ENCODE results near the gene HES1. TPM values are rescaled to one million over a fixed set of nuclear protein-coding genes. Genes with fewer than 3 reads are reported as not detected.

HES1 gene
- total and polyA plus RNA-seq, 7 donors = 17.4 to 47.4 (median 28.4) TPM

DNA sequence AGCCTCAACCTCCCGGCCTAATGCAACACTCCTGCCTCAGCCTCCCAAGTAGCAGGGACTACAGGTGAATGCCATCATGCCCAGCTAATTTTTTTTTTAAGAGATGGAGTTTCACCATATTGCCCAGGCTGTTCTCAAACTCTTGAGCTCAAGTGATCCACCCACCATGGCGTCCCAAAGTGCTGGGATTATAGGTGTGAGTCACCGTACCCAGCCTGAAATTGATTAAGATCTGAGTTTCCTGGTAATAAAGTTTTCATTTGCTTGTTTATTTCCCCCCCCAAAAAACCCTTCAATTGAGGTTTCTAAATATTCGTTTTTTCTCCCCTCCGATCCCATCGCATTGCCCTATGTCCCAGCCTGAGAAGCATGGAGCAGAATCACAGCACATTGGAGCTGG lies 39.0 kb downstream of the HES1 start:
- WGBS, 2 donors = 83 to 93% methylated on average over 6 of the region's 6 CpGs
- no peak for DNase-seq
- no peaks in the 10 kb centered on the region for H3K4me1 ChIP-seq
- no peaks in the 10 kb centered on the region for H3K27me3 ChIP-seq
- no peaks in the 10 kb centered on the region for H3K9me3 ChIP-seq
- TF ChIP-seq POLR2AphosphoS5 (IDR thresholded peaks at IDR 0.05) = no peak
- H3K27ac ChIP-seq = no peak overlapping the region
- no peaks in the 10 kb centered on the region for H3K36me3 ChIP-seq
- no peak overlapping the region for H3K4me3 ChIP-seq
- intact Hi-C loops (cut with DNase I) = no loop called here

DNA sequence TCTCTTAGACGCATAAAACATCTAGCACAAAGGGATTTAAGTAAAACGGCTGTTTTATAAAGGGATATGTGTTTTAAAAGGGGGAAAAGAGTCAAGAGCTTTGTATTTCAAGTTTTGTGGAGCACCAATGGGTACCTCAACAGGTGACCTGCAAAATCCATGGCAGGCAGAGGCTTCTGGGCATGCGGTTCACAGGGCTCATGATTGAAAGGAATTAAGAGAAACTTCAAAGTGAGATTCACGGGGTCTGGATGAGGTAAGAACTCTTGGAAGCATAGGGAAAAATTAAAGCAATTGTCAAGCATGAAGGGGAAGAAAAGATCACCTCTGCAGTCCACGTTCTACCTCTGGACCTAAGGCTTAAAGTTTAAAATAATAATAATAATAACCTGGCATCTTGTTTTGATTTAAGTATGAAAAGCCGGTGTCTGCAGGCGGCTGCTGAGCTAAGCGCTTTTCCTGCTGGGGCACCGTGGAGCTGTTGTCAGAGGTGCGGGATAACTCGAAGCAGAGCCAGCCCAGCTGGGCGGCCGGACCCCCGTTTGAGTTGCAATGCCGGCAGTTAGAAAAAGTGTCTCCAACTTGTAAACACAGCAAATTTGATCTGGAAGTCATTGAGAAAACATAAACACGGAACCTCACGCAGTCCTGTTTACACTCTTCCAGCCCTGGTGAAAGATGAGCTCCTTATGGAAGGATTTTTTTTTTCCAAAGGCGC lies 40.5 kb downstream of the HES1 start:
- H3K9me3 ChIP-seq = no peaks in the 10 kb centered on the region
- H3K4me1 ChIP-seq = no peaks in the 10 kb centered on the region
- H3K27me3 ChIP-seq = no peaks in the 10 kb centered on the region
- H3K36me3 ChIP-seq = no peaks in the 10 kb centered on the region
- H3K4me3 ChIP-seq = no peak overlapping the region
- H3K27ac ChIP-seq = no peak overlapping the region
- DNase-seq = no peak
- WGBS, 2 donors = 74 to 83% methylated on average over 18 of the region's 18 CpGs
- TF ChIP-seq POLR2AphosphoS5 (IDR thresholded peaks at IDR 0.05) = no peak
- TF ChIP-seq EP300 (IDR thresholded peaks at IDR 0.05) = no peak
- TF ChIP-seq, protein P1, sequence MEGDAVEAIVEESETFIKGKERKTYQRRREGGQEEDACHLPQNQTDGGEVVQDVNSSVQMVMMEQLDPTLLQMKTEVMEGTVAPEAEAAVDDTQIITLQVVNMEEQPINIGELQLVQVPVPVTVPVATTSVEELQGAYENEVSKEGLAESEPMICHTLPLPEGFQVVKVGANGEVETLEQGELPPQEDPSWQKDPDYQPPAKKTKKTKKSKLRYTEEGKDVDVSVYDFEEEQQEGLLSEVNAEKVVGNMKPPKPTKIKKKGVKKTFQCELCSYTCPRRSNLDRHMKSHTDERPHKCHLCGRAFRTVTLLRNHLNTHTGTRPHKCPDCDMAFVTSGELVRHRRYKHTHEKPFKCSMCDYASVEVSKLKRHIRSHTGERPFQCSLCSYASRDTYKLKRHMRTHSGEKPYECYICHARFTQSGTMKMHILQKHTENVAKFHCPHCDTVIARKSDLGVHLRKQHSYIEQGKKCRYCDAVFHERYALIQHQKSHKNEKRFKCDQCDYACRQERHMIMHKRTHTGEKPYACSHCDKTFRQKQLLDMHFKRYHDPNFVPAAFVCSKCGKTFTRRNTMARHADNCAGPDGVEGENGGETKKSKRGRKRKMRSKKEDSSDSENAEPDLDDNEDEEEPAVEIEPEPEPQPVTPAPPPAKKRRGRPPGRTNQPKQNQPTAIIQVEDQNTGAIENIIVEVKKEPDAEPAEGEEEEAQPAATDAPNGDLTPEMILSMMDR (IDR thresholded peaks at IDR 0.05) = no peak
- TF ChIP-seq POLR2A (IDR thresholded peaks at IDR 0.05) = no peak
- intact Hi-C loops (cut with DNase I) = no loop called here

DNA sequence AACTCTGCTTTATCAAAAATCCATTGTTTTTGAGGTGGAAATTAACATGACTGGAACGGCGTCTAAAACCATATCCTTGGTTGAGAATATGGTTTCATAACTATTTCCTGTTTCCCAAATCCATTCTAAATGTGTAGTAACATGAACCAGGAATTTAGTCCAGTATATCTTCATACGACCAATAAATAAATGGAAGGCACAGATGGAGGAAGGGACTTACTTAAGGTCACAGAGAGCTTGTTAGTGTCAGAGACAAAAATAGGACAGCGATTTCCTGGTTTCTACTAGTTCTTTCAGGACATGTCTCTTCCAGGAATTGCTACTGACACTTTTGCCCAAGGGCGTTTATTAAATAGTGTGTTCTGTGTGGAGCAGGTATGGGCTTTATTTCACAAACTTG lies 41.2 kb downstream of the HES1 start:
- Histone ChIP-seq H3K27me3 (no peaks in the 10 kb centered on the region), H3K4me3 (no peak overlapping the region), H3K27ac (no peak overlapping the region), H3K36me3 (no peaks in the 10 kb centered on the region), H3K4me1 (no peaks in the 10 kb centered on the region), H3K9me3 (no peaks in the 10 kb centered on the region)
- TF ChIP-seq, protein P1 (IDR thresholded peaks at IDR 0.05) = no peak
- TF ChIP-seq POLR2AphosphoS5 (IDR thresholded peaks at IDR 0.05) (no peak), EP300 (IDR thresholded peaks at IDR 0.05) (no peak), POLR2A (IDR thresholded peaks at IDR 0.05) (no peak)
- intact Hi-C loops (cut with DNase I) = no loop called here
- DNase-seq = no peak
- whole genome bisulfite sequencing, 2 donors = 81 to 82% methylated on average over 5 of the region's 5 CpGs

DNA sequence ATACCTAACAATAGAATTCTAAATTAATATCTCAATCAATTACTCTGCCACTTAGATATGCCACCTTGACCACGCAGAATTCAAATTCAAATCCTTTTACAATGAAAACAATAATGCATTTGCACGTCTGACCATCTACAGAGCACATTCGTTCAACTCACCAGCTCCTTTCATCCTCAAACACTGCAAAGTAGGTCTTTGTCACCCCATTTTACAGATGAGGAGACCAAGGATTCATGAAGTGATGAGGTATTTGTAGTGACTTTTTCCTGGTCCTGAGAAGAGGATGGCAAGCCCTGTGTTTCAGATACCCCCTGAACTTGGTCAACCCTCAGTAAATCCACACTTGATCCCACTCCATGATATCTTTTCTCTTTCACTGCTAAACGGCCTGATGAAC lies 42.2 kb downstream of the HES1 start:
- DNase-seq = no peak

DNA sequence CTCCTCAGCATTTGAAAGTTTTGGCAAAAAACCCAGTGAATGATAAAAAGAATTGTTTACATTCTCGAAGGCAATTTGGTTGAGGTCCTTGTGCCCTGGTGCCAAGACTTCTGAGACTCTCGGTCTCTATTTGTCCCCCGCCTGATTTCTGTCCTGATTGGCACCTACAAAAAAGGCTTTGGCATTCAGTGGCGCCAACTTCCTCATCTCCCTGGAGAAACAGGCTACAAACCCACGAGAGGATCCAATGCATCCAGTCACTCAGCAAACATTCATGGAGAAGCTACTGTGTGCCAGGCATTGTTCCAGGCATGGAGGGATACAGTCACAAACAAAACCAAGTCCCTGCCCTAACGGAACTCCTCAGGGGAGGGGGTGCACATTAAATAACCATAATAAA lies 42.7 kb downstream of the HES1 start:
- H3K27ac ChIP-seq = no peak overlapping the region
- TF ChIP-seq POLR2A (IDR thresholded peaks at IDR 0.05) (no peak), POLR2AphosphoS5 (IDR thresholded peaks at IDR 0.05) (no peak), EP300 (IDR thresholded peaks at IDR 0.05) (no peak)
- no peaks in the 10 kb centered on the region for H3K4me1 ChIP-seq
- H3K9me3 ChIP-seq = no peaks in the 10 kb centered on the region
- no peak overlapping the region for H3K4me3 ChIP-seq
- 25 to 59% methylated on average over 6 of the region's 6 CpGs for WGBS, 2 donors
- no peaks in the 10 kb centered on the region for H3K36me3 ChIP-seq
- intact Hi-C loops (cut with DNase I) = no loop called here
- H3K27me3 ChIP-seq = no peaks in the 10 kb centered on the region
- no peak for DNase-seq

More for the DNA sequence above, 42.2 kb downstream of the HES1 start:
- Histone ChIP-seq H3K9me3 (no peaks in the 10 kb centered on the region), H3K27ac (no peak overlapping the region), H3K27me3 (no peaks in the 10 kb centered on the region), H3K4me3 (no peak overlapping the region), H3K36me3 (no peaks in the 10 kb centered on the region), H3K4me1 (no peaks in the 10 kb centered on the region)
- WGBS, 2 donors = 86 to 89% methylated on average over 4 of the region's 4 CpGs
- no peak for TF ChIP-seq POLR2A (IDR thresholded peaks at IDR 0.05)
- no peak for TF ChIP-seq POLR2AphosphoS5 (IDR thresholded peaks at IDR 0.05)
- TF ChIP-seq, protein P1 (IDR thresholded peaks at IDR 0.05) = no peak
- TF ChIP-seq EP300 (IDR thresholded peaks at IDR 0.05) = no peak
- intact Hi-C loops (cut with DNase I) = no loop called here

DNA sequence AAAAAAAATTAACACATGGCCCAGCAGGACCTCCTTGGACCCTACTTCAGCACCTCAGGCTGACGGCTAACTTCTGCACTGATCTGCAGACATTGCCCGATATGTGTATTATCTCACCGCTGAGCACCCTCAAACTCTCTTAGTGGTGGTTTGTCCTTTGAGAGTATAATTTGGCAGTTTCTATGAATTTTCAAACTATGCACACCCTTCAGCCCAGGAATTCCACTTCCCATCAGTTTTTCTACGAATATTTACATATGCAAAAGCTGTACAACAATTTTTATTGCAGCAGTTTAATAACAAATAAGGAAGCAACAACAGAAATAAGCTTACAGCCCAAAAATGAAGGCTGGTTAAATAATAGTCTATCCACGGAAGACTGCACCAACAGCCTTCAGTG lies 44.6 kb downstream of the HES1 start:
- no peak overlapping the region for H3K27ac ChIP-seq
- intact Hi-C loops (cut with DNase I) = no loop called here
- no peaks in the 10 kb centered on the region for H3K9me3 ChIP-seq
- H3K4me3 ChIP-seq = no peak overlapping the region
- DNase-seq = no peak
- no peaks in the 10 kb centered on the region for H3K36me3 ChIP-seq
- H3K4me1 ChIP-seq = peaks cover 0 to 12% (median 2%) of the 10 kb centered on the region in 4 donors
- no peaks in the 10 kb centered on the region for H3K27me3 ChIP-seq
- 84 to 93% methylated on average over 5 of the region's 5 CpGs for WGBS, 2 donors
- TF ChIP-seq EP300 (IDR thresholded peaks at IDR 0.05) (no peak), POLR2A (IDR thresholded peaks at IDR 0.05) (no peak), POLR2AphosphoS5 (IDR thresholded peaks at IDR 0.05) (no peak)
- TF ChIP-seq, protein P1 (IDR thresholded peaks at IDR 0.05) = no peak

Data from sigmoid colon (tissue), 7 donors.